ENCODE results near the gene JUNB.

- TF ChIP-seq CTCF (conservative IDR thresholded peaks at IDR 0.05) = no peak
- TF ChIP-seq ZFX (IDR thresholded peaks at IDR 0.05) = no peak
Observed at GRCh38 chr19:12785431-12786031, 5.8 kb upstream of the JUNB start.

Measured in C4-2B (cell line).